LHCN-M2 (cell line): ENCODE measurements around the gene RIPK1. TPM values are rescaled to one million over a fixed set of nuclear protein-coding genes. Genes with fewer than 3 reads are reported as not detected.
"Not testable (repeated sequence)": the region's sequence is repeated elsewhere in the genome, so short reads cannot be mapped to it uniquely, and the experiment has no call there.

Source experiments
- DNase-seq: peaks from one replicate; pipeline ENCODE4 v3.0.0-alpha.2; 2012; ENCODE audit warnings: low read depth
- total RNA-seq: library from RNA; depleted of rRNA; stranded (reverse); fragments of >200 nt; gene quantifications from 2 replicates; pipeline ENCODE4 v1.2.3, GENCODE V29; 2014

The RIPK1 gene
- total RNA-seq, 1 experiment from 2014 or later = 19.7 TPM

- DNase-seq = no peak
These were observed 67.5 kb downstream of the RIPK1 start for GRCh38 chr6:3135668-3136291.

- DNase-seq = no peak
These were observed 68.2 kb downstream of the RIPK1 start for GRCh38 chr6:3136292-3137011.

DNA sequence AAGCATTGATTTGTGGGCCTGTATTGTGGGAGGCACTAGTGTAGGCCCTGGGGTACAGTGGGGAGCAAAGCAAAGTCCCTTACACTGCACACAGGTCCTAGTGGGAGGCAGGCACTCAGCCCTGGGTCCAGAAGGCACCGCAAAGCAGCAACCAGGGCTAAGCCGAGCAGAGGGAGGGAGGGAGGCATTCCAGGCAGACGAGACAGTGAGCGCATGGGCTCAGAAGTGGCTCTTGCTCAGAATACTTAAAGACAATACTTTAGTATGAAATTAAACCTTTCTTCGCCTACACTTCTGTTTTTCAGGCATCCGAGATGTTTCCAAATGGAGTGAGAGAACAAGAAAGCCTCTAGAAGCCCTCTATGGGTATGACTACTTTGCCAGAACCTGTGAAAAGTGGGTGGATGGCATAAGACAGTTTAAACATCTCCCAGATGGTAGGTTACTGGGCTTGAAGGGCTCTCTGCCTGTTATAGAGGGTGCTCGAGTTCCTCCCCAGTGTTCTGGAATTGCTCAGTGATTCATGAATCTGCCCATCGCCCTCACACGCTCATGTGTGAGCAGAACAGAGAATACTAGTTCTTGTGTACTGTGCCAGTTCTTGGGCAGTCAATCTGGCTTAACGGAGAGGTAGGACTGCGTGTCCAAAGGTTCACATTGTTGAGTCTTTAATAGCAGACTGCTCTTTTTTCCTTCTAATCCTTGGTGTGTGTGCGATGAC lies 68.9 kb downstream of the RIPK1 start:
- DNase-seq = peak; percentile 43

DNA sequence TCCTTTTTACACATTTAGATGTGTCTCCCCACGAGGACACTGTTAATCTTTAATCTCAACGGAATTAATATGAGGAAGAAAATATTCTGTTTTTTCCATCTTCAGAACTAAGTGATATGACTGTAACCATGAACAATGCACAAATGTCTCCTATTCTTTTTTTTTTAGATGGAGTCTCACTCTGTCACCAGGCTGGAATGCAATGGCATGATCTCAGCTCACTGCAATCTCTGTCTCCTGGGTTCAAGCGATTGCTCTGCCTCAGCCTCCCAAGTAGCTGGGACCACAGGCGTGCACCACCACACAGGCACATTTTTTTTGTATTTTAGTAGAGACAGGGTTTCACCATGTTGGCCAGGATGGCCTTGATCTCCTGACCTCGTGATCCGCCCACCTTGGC lies 69.6 kb downstream of the RIPK1 start:
- DNase-seq = peak; percentile 16

- peak; percentile 64 for DNase-seq
These were observed 70.0 kb downstream of the RIPK1 start for GRCh38 chr6:3138341-3138740.

DNA sequence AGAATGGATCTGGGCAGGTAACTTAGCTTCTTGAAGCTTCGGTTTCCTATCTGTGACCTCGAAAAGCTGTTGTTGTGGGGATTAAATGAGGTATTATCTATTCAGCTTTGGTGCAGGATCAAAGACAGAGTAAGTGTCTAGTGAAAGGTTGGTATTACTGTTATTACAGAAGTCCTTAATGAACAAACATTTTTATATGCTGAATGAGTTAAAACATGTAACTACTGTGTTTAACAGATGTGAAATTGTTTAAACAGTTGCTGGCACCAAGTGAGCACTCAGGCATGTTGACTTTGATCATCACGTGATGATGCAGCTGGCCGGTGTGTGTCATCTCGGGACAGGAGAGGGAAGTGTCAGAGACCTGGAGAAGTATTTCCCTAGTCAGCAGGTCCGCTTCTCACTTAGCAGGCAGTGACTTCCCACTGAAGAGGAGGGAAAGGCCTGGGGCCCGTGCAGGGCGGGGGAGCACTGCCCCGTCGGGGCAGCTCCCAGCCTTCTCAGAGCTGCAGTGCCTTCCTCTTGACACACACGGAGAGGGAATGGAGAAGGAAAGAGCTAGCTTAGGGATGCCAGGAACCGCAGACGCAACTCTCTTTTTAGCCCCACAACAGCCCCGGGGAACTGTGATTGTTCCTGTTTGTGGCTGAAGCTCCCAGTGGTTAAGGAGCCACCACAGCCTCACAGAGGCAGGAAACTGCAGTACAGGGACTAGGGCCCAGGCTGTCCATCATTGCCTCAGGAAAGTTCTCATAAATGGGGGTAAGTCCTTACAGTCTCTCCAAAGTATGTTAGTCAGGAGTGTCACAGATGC lies 71.0 kb downstream of the RIPK1 start:
- peak; percentile 97 for DNase-seq

DNA sequence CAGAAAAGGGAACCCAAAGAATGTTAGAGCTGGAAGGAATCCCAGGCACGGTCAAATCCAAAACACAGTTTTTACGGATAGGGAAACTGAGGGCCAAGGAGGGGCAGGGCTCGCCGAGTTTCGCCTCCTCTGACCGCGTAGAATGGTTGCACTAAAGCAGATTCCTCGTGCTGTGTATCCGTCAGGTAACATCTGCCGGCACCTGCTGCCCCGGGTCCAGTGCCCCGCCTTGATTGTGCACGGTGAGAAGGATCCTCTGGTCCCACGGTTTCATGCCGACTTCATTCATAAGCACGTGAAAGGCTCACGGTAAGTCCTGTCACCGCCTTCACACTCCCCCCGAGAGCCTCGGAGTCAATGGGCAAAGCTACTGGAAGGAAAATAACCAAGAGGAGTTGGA lies 71.9 kb downstream of the RIPK1 start:
- no peak for DNase-seq

- no peak for DNase-seq
These were observed 74.2 kb downstream of the RIPK1 start for GRCh38 chr6:3142536-3142935.

DNA sequence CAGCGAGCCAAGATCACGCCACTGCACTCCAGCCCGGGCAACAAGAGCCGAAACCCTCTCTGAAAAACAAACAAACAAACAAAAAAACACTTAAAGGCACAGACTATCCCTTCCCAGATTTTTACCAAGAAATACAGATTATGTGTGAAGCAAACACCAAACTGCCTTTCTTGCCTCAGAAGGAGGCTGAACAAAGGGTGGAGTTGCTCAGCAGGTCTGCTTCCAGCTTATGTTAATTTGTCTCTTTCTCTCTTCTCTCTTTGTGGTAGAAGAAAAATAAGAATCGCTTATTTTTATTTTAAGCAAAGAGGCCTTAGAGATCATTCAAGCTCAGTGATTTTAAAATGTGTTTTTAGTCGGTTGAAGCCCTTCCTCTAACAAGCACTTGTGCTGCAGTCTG lies 74.9 kb downstream of the RIPK1 start:
- DNase-seq = no peak

DNA sequence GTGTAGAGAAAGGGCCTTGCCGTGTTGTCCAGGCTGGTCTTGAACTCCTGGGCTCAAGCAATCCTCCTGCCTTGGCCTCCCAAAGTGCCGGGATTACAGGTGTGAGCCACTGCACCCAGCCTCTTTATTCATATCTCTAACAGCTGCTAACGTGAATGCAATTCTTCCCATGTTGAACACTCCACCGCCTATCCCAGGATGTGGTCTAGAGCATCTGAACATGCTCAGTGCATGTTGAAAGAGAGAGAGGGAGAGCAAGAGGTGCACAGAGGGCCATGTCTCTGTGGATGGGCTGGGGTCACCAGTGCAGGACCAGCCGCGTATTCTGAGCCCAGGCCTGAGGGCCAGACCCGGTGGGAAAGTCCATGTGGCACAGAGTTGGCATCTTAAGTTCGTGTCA lies 76.3 kb downstream of the RIPK1 start:
- no peak for DNase-seq

GRCh38 chr6:3147914-3148757 lies 79.8 kb downstream of the RIPK1 start:
- DNase-seq = no peak

DNA sequence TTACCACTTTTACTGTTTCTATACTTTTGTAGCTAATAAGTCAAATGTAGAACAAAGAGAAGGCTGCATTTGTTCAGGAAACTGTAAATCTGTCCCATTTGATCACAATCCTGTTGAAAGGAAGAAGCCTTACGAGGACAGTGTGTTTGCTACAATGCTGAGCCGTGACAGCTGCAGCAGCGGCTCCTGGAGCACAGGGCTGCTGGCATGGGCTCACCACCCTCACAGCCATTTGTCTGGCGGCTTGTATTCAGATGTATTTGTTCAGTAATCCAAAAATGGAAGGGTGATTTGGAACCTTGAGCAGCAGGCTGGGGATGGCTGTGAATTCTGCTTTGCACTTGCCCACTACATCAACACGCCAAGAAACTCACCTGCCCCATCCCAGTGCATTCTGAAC lies 83.4 kb downstream of the RIPK1 start:
- DNase-seq = peak; percentile 55

- DNase-seq = no peak
These were observed 84.4 kb downstream of the RIPK1 start for GRCh38 chr6:3152689-3153088.

DNA sequence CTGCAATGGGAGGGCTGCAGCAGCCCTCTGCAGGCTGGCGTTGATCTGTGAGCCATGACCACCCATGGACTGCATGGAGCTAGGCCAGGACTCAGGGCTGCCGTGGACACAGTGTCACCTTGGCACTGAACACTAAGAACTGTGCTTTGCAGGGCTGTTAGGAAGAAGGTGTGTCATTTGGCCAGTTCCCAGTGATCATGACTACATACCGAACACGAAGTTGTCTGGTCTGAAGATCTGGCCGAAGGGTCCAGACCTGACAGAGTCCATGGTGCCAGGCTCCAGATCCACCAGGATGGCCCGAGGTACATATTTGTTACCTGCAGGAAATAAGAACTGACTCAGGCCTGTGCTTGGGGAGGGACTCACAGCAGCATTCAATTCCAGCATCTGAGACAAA lies 87.1 kb downstream of the RIPK1 start:
- not testable (repeated sequence) for DNase-seq

GRCh38 chr6:3156184-3157130 lies 88.2 kb downstream of the RIPK1 start:
- DNase-seq = peak; percentile 12

DNA sequence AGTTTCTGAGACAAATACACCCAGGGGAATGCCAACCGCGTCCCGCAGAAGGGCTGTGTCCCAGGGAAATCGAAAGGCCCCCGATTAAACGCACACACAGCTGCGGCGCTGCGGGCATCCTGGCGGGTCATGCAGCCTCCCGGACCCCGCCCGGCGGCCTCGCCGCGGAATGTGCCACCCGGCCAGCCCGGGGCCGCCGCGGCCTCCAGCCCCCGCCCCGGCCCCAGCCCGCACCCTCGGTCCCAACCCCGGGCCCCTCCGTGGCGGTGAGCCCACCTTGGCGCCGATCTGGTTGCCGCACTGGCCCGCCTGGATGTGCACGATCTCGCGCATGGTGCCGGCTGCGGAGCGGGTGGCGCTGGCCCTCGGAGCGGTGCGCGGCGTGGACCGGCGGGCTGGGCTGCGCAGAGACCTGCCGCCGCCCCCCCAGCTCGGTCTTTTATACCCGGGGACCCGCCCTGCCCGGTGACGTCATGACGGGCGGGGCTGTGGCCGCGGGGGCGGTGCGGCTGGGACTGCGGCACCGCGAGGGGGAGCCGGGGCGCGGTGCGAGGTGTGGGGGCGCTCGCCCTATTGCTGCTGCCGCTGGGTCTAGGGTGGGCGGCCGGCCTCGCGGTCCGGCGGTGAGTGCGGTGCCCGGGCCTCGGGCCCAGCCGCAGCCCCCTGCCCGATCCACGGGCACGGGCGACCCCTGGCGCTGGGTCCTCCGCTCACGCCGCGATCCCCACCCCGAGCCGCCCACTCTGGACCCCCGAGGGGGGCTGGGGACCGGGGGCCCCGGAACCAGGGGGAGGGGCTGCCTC lies 89.0 kb downstream of the RIPK1 start, which contains the start of gene TUBB2A:
TUBB2A (minus strand) TSS at position 414 of the 803 bp plus-strand sequence; CDS start at position 333, 81 bp downstream.
- peak; percentile 76 for DNase-seq

GRCh38 chr6:3159805-3160781 lies 91.8 kb downstream of the RIPK1 start:
- no peak for DNase-seq
